Measurements from ENCODE around the gene HDAC4.

DNA sequence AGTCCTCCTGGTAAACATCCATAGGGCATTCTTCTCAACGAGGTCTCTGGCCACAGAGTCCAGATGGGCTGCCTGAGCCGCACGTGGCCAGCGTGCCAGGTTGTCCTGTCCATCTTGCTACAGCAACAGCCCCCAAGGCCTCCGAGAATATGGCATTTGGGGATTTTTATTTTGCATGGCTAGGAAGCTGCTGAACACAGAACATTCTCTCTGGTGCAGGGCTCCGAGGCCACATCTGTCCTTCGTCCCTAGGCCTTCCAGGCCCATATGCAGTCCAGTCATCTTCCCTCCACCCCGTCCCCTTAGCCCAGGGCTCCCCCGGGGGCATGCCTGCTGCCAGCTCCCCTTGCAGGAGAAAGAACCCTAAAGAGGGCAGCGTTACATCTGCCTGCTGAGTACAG is 2.3 kb downstream of the HDAC4 start:
- TF ChIP-seq CTCF (conservative IDR thresholded peaks at IDR 0.05; ENCODE audit: low read depth in 2 of 2) (no peak), NANOG (IDR thresholded peaks at IDR 0.05; ENCODE audit: borderline replicate concordance) (no peak), POLR2AphosphoS5 (IDR thresholded peaks at IDR 0.05; ENCODE audit: low read depth) (no peak), EZH2 (IDR thresholded peaks at IDR 0.05; ENCODE audit: low read depth, unreplicated experiment) (no peak), EZH2phosphoT487 (IDR thresholded peaks at IDR 0.05; ENCODE audit: unreplicated experiment) (no peak), ZNF331 (CRISPR knock-in tag; IDR thresholded peaks at IDR 0.05; ENCODE audit: low read depth) (no peak)

Data from GM23338 (cell line).